Neural cell (in vitro differentiated cells): ENCODE data around the gene SRSF8. TPM values are rescaled to one million over a fixed set of nuclear protein-coding genes. Genes with fewer than 3 reads are reported as not detected.

Experiments
- H2AFZ ChIP-seq: fragments of 200-600, 300-800 bp; sonication (generic), shearing (Covaris generic); 2 replicates; pipeline ENCODE4 v1.6.0; 2014; ENCODE audit warnings: low read depth, mild to moderate bottlenecking, antibody characterized with exemption, low read length, moderate library complexity
- H3F3A ChIP-seq: fragments of 200-600 bp; shearing (Covaris generic); 2 replicates; pipeline ENCODE4 v1.6.1; 2016; ENCODE audit warnings: mild to moderate bottlenecking, moderate library complexity, mixed read lengths, antibody characterized with exemption, low read length; ENCODE audit not compliant: insufficient read depth, poor library complexity, severe bottlenecking
- H3K27ac ChIP-seq: fragments of 200-600, 300-800 bp; sonication (generic), shearing (Covaris generic); 2 replicates; pipeline ENCODE4 v1.5.1; 2014; ENCODE audit warnings: mild to moderate bottlenecking, low read length, moderate library complexity
- H3K27me3 ChIP-seq: fragments of 300-800, 200-600 bp; sonication (generic), shearing (Covaris generic); 2 replicates; pipeline ENCODE4 v1.6.0; 2014; ENCODE audit warnings: mild to moderate bottlenecking, low read depth, low read length, moderate library complexity; ENCODE audit not compliant: insufficient read depth
- H3K36me3 ChIP-seq: fragments of 300-800, 200-600 bp; sonication (generic), shearing (Covaris generic); 2 replicates; pipeline ENCODE4 v1.5.1; 2014; ENCODE audit warnings: mild to moderate bottlenecking, antibody characterized with exemption, low read length, moderate library complexity; ENCODE audit not compliant: insufficient read depth
- H3K4me2 ChIP-seq: fragments of 300-800, 200-600 bp; sonication (generic), shearing (Covaris generic); 2 replicates; pipeline ENCODE4 v1.6.0; 2014; ENCODE audit warnings: mild to moderate bottlenecking, low read length
- H3K4me3 ChIP-seq: fragments of 300-800, 200-600 bp; sonication (generic), shearing (Covaris generic); 2 replicates; pipeline ENCODE4 v1.5.1; 2014; ENCODE audit warnings: mild to moderate bottlenecking, low read length, moderate library complexity
- H3K79me2 ChIP-seq: fragments of 200-600 bp; shearing (Covaris generic); replicated peaks from 2 replicates; pipeline ENCODE4 v1.6.0; 2014; ENCODE audit warnings: mild to moderate bottlenecking, low read length, moderate library complexity; ENCODE audit not compliant: insufficient read depth
- H3K9ac ChIP-seq: fragments of 300-800, 200-600 bp; sonication (generic), shearing (Covaris generic); 2 replicates; pipeline ENCODE4 v1.6.1; 2016; ENCODE audit warnings: mild to moderate bottlenecking, low read length, mixed read lengths
- H3K9me2 ChIP-seq: fragments of 200-600 bp; shearing (Covaris generic); 2 replicates; pipeline ENCODE4 v1.6.1; 2016; ENCODE audit warnings: mild to moderate bottlenecking, low read length, mixed read lengths; ENCODE audit not compliant: insufficient read depth
- H3K9me3 ChIP-seq: fragments of 200-600, 300-800 bp; sonication (generic), shearing (Covaris generic); 2 replicates; pipeline ENCODE4 v1.6.1; 2016; ENCODE audit warnings: mild to moderate bottlenecking, mixed run types, low read length, moderate library complexity, mixed read lengths
- H4K20me1 ChIP-seq: fragments of 200-600 bp; shearing (Covaris generic); 2 replicates; pipeline ENCODE4 v1.6.1; 2016; ENCODE audit warnings: mild to moderate bottlenecking, mixed run types; ENCODE audit not compliant: insufficient read depth
- EP300 ChIP-seq: fragments of 450-650 bp; conservative IDR thresholded peaks from 2 replicates; pipeline ENCODE4 v1.6.1; 2014; ENCODE audit warnings: antibody characterized with exemption, mild to moderate bottlenecking, moderate library complexity; ENCODE audit not compliant: poor library complexity, severe bottlenecking
- EZH2 ChIP-seq: fragments of 200-600, 300-800 bp; shearing (Covaris generic), sonication (generic); IDR thresholded peaks from 2 replicates; pipeline ENCODE4 v1.6.1; 2014; ENCODE audit warnings: antibody characterized with exemption, low read length, borderline replicate concordance, mild to moderate bottlenecking; ENCODE audit not compliant: insufficient read depth, poor library complexity, severe bottlenecking
- MXI1 ChIP-seq: fragments of 450-650 bp; conservative IDR thresholded peaks from 2 replicates; pipeline ENCODE4 v1.6.1; 2014; ENCODE audit warnings: antibody characterized with exemption, mild to moderate bottlenecking; ENCODE audit not compliant: poor library complexity, severe bottlenecking
- POLR2AphosphoS5 ChIP-seq: IDR thresholded peaks from 2 replicates; pipeline ENCODE4 v1.6.1; 2012
- RAD21 ChIP-seq: fragments of 450-650 bp; conservative IDR thresholded peaks from 2 replicates; pipeline ENCODE4 v1.6.1; 2014; ENCODE audit warnings: antibody characterized with exemption, mild to moderate bottlenecking, moderate library complexity
- SMC3 ChIP-seq: fragments of 450-650 bp; conservative IDR thresholded peaks from 2 replicates; pipeline ENCODE4 v1.6.1; 2014; ENCODE audit warnings: antibody characterized with exemption, mild to moderate bottlenecking, moderate library complexity; ENCODE audit not compliant: poor library complexity
- TAF1 ChIP-seq: IDR thresholded peaks from 2 replicates; pipeline ENCODE4 v1.6.1; 2012; ENCODE audit warnings: low read depth
- polyA plus RNA-seq: library from polyadenylated mRNA; depleted of rRNA; stranded (reverse); fragments of >200 nt; gene quantifications from 2 replicates; pipeline ENCODE4 v1.2.3, GENCODE V29; 2014
- TF ChIP-seq, protein P1 (sequence below): fragments of 450-650 bp; IDR thresholded peaks from 2 replicates; pipeline ENCODE4 v1.5.1; 2014; ENCODE audit warnings: antibody characterized with exemption, mild to moderate bottlenecking, moderate library complexity; ENCODE audit not compliant: poor library complexity, severe bottlenecking
- TF ChIP-seq, protein P2 (sequence below): IDR thresholded peaks from 2 replicates; pipeline ENCODE4 v1.6.1; 2012; ENCODE audit warnings: borderline replicate concordance

Gene SRSF8
- polyA plus RNA-seq, 1 donor from 2014 or later = 44.6 TPM

DNA sequence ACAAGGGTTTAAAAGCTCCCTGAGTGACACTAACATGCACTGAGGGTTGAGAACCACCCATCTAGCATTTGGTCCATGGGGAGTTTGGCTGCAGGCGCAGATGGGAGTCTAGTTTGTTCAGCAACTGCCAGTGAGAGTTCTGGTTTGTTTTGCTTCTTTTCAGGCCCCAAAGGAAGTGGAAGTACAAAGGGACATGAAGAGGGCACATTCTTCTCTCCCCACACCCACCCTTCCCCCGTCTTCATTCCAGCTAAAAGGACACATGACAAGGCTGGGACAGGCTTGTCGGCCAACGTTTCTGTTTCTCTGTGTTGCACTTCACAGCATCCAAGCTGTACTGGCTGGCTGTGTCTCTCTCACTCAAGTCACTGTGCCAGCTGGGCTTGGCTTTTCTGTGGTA is 14.7 kb downstream of the SRSF8 start:
- Histone ChIP-seq H3K4me3 (no peak overlapping the region), H3K9me2 (no peaks in the 10 kb centered on the region), H3K27ac (no peak overlapping the region), H3K4me2 (no peak overlapping the region), H3K36me3 (no peaks in the 10 kb centered on the region), H3K27me3 (no peaks in the 10 kb centered on the region), H3K9me3 (no peaks in the 10 kb centered on the region), H4K20me1 (no peaks in the 10 kb centered on the region), H2AFZ (no peak overlapping the region), H3F3A (no peaks in the 10 kb centered on the region), H3K79me2 (no peaks in the 10 kb centered on the region), H3K9ac (no peak overlapping the region)
- TF ChIP-seq, protein P1, sequence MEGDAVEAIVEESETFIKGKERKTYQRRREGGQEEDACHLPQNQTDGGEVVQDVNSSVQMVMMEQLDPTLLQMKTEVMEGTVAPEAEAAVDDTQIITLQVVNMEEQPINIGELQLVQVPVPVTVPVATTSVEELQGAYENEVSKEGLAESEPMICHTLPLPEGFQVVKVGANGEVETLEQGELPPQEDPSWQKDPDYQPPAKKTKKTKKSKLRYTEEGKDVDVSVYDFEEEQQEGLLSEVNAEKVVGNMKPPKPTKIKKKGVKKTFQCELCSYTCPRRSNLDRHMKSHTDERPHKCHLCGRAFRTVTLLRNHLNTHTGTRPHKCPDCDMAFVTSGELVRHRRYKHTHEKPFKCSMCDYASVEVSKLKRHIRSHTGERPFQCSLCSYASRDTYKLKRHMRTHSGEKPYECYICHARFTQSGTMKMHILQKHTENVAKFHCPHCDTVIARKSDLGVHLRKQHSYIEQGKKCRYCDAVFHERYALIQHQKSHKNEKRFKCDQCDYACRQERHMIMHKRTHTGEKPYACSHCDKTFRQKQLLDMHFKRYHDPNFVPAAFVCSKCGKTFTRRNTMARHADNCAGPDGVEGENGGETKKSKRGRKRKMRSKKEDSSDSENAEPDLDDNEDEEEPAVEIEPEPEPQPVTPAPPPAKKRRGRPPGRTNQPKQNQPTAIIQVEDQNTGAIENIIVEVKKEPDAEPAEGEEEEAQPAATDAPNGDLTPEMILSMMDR = no peak
- TF ChIP-seq MXI1 = no peak
- no peak for TF ChIP-seq EZH2
- TF ChIP-seq SMC3 = no peak
- TF ChIP-seq EP300 = no peak
- TF ChIP-seq TAF1 = no peak
- no peak for TF ChIP-seq POLR2AphosphoS5
- no peak for TF ChIP-seq RAD21
- TF ChIP-seq, protein P2, sequence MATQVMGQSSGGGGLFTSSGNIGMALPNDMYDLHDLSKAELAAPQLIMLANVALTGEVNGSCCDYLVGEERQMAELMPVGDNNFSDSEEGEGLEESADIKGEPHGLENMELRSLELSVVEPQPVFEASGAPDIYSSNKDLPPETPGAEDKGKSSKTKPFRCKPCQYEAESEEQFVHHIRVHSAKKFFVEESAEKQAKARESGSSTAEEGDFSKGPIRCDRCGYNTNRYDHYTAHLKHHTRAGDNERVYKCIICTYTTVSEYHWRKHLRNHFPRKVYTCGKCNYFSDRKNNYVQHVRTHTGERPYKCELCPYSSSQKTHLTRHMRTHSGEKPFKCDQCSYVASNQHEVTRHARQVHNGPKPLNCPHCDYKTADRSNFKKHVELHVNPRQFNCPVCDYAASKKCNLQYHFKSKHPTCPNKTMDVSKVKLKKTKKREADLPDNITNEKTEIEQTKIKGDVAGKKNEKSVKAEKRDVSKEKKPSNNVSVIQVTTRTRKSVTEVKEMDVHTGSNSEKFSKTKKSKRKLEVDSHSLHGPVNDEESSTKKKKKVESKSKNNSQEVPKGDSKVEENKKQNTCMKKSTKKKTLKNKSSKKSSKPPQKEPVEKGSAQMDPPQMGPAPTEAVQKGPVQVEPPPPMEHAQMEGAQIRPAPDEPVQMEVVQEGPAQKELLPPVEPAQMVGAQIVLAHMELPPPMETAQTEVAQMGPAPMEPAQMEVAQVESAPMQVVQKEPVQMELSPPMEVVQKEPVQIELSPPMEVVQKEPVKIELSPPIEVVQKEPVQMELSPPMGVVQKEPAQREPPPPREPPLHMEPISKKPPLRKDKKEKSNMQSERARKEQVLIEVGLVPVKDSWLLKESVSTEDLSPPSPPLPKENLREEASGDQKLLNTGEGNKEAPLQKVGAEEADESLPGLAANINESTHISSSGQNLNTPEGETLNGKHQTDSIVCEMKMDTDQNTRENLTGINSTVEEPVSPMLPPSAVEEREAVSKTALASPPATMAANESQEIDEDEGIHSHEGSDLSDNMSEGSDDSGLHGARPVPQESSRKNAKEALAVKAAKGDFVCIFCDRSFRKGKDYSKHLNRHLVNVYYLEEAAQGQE = no peak

DNA sequence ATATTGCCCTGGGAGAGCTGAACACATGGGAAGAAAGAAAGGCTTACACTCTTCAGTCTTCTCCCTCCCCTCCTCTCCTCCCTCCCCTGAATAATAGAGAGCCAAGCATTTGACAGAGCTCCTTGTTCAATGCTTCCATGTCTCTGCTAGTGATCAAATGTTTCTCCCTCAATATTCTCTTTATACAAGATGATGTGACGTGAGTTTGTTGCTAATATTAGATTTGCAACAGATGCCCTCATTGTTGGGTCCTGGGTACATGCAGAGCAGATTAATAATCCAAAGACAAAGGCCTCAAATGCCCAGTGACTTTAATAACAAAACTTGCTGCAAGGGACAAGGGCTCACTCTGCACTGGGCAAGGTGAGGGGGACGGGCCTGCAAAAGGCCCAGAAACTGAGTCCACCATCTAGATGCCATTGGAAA is 15.9 kb downstream of the SRSF8 start:
- Histone ChIP-seq H3K4me3 (no peak overlapping the region), H3F3A (no peaks in the 10 kb centered on the region), H3K79me2 (no peaks in the 10 kb centered on the region), H3K9ac (no peak overlapping the region), H3K27me3 (no peaks in the 10 kb centered on the region), H3K36me3 (no peaks in the 10 kb centered on the region), H3K9me3 (no peaks in the 10 kb centered on the region), H2AFZ (no peak overlapping the region), H3K4me2 (no peak overlapping the region), H3K27ac (no peak overlapping the region), H4K20me1 (no peaks in the 10 kb centered on the region), H3K9me2 (no peaks in the 10 kb centered on the region)
- TF ChIP-seq SMC3 = no peak
- no peak for TF ChIP-seq EP300
- no peak for TF ChIP-seq TAF1
- no peak for TF ChIP-seq MXI1
- no peak for TF ChIP-seq POLR2AphosphoS5
- TF ChIP-seq, protein P2 = no peak
- TF ChIP-seq, protein P1 = no peak
- no peak for TF ChIP-seq EZH2
- no peak for TF ChIP-seq RAD21
